ENCODE results near the gene JMJD7.

The JMJD7 gene

GRCh38 chr15:41801185-41801584 lies 26.7 kb upstream of the JMJD7 start:
- DNase-seq (ENCODE audit: low spot score), result no peak

DNA sequence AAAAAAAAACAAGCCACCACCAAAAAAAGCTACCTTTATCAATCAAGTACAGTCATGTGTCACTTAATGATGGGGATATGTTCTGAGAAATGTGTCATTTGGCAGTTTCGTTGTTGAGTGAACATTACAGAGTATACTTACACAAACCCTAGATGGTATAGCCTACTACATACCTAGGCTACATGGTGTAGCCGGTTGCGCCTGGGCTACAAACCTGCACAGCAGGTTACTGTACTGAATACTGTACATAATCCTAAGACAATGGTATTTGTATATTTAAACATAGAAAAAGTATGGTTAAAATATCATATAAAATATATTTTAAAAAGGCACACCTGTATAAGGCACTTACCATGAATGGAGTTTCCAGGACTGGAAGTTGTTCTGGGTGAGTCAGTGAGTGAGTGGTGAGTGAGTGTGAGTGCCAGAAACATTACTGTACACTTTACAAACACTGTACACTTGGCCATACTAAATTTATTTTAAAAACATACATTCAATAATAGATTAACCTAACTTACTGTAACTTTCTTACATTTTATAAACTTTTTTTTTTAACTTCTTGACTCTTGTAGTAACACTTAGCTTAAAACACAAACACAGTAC lies 25.9 kb upstream of the JMJD7 start:
- no peak for DNase-seq (ENCODE audit: low spot score)

DNA sequence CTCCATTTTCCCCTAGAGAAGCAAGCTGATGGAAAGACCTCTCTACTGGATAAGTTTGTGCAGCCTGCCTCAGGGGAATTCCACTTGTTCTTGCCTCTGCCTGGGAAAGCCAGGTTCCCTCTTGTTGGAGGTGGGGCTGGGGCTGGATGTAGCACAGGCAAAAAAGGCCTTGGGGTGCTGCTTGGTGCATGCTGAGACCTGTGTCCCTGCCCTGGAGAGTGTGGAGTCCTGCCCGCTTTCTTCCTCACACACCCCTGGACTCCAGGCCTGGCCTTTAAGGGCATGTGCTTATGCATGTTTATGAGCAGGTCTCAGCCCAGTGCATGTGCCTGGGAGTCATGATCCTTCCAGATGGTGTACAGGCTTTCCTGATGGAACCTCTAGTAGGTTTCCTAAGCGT lies 23.5 kb upstream of the JMJD7 start:
- no peak for DNase-seq (ENCODE audit: low spot score)

DNA sequence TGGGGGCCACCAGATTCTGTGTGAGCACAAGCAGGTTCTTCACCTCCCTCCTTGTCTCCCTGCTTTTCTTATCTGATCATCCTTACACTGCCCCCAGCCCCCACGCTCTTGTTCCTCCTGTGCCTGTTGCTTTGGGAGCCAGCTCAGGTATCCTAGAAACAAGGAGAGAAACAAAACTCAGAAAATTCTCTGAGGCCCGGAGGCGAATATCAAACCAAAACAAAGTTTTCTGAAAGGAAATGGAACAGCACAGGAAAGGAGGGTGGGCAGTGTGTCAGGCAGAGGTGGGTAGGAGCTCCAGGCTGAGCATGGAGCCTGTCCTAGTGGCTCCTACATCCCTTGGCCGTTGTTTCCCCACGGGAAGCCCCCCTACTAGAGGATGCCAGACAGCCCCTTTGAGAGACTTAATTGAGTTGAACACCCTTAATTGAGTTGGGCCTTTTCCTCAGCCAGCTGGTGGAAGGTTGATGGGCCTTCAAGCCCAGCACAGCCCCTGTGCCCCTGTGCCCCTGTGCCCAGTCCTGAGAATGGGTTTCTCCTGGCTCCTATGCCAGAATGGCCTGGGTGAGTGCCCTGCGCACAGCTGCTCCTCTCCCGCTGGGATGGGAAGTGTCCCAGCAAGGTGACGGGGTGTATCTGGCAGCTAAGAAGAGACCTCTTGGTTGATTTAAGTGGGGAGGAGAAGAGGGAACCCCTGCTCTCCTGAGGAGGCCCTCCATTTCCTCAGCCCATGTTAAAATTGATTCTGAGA lies 22.8 kb upstream of the JMJD7 start:
- DNase-seq (ENCODE audit: low spot score), result no peak

DNA sequence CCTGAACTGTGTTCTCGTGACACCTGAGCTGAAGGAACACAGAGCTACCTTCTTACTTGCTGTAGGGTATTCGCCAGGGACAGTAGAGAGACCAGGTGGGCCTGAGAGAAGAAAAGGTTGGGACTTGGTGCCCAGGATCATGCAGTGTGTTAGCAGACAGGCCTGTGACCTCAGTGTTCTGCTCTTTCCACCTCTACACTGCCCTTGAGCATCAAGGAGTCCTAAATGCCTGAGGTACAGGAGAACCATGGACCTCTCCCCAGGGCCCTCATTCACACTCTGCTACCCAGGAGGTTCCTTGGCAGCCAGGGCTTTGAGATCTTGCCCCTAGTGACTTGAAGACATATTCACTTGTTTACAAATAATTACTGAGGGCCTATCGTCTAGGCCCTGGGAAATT lies 22.2 kb upstream of the JMJD7 start:
- DNase-seq (ENCODE audit: low spot score), result no peak

DNA sequence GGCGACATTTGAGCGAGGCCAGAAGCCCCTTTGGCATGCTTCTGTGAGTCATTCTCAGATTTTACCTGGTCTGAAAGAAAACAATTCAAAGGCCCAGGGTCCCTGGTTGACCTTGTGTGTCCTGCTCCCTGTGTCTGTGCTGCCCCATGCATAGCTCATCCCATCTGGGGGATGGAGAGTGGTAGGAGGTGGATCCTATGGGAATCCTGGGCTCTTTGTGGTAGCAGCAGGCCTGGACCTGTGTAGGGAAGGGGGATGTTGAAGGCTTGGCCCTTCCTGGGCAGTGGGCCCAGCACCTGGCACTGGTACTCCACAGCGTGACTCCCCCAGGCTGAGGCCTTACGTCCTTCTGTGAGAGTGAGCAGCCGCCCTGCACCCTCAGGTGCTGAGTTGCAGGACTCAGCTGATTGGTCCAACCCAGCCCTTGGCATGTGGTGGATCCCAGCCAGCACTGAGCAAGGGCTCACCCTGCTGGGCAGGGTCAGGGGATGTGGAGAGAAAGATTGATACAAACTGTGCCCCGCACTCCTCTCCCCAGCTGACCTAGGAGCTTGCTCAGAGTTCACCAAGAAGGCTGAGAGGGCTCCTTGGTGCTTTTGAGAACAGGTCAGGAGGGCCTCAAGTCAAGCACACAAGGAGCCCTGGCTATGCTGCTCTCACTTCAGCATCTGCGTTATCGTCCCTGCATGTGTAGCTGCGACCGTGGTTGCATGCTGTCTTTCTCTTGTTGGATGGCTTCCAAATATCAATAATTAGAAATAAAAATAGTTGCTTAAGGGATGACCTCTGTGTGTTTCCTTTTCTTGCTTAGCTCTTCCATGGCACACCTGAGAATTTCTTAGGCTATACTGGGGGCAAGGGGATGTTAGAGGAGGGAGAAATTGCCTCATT lies 21.4 kb upstream of the JMJD7 start:
- DNase-seq (ENCODE audit: low spot score), result no peak

GRCh38 chr15:41809121-41809520 lies 18.8 kb upstream of the JMJD7 start:
- DNase-seq (ENCODE audit: low spot score), result no peak

DNA sequence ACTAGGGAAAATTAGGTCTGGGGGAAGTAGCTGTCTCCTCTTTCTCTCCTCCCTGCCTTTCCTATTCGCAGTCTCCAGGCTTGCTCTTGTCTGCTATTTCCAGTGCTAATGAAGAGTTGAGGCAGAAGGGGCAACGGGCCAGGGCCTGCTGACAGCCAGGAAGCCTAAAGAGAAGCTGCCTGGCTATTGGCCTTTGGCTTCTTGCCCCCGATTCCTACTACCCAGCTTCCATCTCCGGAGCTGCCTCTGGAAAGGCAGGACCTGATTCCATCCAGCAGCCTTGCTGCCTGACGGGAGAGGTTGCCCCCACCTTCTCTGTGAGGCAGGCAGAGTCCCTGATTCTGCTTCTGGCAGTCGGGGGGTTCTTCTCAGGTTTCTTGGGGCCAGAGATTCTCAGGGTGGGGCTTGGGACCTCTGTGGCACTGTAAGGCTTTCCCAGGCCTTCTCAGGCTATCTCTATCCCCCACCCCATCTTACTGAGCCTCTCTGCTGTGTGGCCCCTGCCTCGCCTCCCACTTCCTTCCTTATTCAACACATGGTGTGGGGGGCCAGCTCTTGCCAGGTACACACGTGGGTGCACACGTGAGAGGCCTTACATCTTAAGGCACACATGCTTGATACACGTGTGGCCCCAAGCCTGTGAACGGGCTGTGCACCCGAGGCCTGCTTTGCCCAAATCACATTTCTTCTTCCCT lies 18.2 kb upstream of the JMJD7 start:
- no peak for DNase-seq (ENCODE audit: low spot score)

- DNase-seq (ENCODE audit: low spot score), result no peak
Measured at GRCh38 chr15:41810651-41811431, 17.1 kb upstream of the JMJD7 start.

DNA sequence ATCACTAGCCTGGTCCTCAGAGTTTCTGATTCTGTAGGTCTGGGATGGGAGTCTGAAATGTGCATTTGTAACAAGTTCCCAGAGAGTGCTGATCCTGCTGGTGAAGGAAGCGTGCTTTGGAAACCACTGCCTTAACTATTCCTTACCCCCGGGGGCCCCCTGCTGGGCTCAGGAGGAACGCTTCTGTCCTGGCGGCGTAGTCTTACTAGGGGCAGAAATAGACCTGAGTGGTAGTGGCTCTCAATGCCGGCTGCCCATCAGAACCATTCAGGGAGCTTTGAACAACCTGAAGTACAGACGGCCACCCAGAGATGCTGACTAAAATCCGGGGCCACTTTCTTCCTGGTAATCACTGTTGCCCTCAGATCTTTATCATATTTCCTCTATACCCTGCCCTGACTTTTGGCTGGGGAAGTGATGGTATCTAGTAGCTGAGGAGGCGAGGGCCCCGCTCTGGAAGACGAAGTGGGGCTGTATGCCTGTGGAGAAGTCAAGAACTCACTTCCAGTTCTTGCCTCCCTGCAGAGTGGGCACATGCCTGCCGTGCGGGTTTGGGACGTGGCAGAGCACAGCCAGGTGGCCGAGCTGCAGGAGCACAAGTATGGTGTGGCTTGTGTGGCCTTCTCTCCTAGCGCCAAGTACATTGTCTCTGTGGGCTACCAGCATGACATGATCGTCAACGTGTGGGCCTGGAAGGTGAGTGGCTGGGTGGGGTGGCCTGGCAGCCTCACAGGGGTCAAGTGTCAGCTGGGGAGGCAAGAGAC lies 16.3 kb upstream of the JMJD7 start:
- peak; percentile 89 for DNase-seq (ENCODE audit: low spot score)

DNA sequence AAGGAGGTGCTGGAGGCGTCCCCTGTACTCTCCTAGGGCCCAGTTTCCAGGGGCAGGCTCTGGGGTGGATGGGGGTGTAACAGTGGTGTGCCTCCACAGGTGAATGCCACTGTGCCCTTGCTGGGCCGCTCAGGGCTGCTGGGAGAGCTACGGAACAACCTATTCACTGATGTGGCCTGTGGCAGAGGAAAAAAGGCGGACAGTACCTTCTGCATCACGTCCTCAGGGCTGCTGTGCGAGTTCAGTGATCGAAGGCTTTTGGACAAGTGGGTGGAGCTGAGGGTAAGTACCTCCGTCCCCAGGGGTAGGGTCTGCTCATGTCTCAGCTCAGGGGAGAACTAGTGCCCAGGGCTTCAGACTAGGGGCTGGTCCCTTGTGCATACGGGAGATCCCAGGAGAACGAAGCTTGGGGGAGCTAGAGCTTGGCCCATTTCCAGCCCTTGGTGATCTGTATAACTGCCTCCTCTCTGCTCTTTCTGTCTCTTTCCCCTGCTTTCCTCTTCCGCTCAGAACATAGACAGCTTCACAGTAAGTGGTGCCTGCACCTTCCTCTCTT lies 15.0 kb upstream of the JMJD7 start:
- DNase-seq (ENCODE audit: low spot score), result no peak

GRCh38 chr15:41813426-41813825 lies 14.5 kb upstream of the JMJD7 start:
- no peak for DNase-seq (ENCODE audit: low spot score)

- DNase-seq (ENCODE audit: low spot score), result no peak
Measured at GRCh38 chr15:41814534-41814933, 13.4 kb upstream of the JMJD7 start.

GRCh38 chr15:41816788-41817187 lies 11.1 kb upstream of the JMJD7 start:
- DNase-seq (ENCODE audit: low spot score), result no peak

DNA sequence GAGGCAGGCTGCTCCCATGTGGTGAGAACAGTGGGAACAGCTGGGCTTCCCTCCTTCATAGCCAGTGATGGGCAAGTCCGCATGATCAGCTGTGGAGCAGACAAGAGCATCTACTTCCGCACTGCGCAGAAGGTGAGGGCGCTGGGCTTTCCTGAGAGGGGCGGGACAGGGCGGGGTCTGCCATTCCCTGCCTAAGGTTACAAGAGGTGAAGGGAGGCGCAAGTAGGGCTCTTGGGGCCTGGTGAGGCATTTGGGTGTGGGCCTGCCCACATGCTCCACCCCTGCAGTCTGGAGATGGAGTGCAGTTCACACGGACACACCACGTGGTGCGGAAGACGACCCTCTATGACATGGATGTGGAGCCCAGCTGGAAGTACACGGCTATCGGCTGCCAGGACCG lies 10.6 kb upstream of the JMJD7 start:
- DNase-seq (ENCODE audit: low spot score), result no peak

- DNase-seq (ENCODE audit: low spot score), result no peak
Measured at GRCh38 chr15:41817781-41818180, 10.1 kb upstream of the JMJD7 start.

- no peak for DNase-seq (ENCODE audit: low spot score)
Measured at GRCh38 chr15:41819455-41820050, 8.3 kb upstream of the JMJD7 start.

DNA sequence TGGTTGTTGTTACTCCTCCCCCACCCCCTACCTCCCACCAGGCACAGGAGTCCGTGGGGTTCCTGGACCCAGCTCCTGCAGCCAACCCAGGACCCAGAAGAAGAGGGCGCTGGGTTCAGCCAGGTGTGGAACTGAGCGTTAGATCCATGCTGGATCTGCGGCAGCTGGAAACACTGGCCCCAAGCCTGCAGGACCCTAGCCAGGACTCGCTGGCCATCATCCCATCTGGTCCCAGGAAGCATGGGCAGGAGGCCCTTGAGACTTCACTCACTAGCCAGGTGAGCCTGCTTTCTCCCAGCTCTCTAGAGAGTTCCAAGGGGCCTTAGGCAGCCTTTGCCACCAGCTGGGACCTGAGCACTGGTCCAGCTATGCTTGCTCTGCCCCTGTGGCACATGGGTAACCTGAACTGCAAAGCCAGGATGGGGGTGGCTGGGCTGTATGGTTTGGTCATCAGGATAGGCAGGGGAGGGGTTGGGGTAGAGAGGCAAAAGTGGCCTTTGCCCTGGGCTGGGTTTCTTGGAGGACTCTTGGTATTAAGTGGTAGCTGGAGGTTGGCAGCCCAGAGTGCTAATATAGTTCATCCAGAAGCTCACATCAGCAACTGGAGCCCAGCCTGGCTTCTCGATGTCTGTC lies 7.0 kb upstream of the JMJD7 start:
- DNase-seq (ENCODE audit: low spot score), result no peak

DNA sequence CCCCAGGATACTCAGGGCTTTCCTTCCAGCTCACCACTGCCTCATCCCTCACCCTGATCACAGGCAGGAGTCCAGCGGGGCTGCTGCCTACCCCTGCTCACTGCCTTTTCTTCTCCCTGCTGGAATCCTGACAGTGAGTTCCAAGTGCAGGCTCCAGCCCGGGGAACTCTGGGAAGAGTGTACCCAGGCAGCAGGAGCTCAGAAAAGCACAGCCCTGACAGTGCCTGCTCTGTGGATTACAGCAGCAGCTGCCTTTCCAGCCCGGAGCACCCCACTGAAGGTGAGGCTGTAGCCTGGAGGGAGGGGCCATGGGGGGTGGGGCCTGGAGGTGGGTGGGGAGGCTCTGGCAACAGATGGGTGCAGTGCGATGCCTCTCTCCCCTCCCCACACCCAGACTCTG lies 6.1 kb upstream of the JMJD7 start:
- DNase-seq (ENCODE audit: low spot score), result no peak

DNA sequence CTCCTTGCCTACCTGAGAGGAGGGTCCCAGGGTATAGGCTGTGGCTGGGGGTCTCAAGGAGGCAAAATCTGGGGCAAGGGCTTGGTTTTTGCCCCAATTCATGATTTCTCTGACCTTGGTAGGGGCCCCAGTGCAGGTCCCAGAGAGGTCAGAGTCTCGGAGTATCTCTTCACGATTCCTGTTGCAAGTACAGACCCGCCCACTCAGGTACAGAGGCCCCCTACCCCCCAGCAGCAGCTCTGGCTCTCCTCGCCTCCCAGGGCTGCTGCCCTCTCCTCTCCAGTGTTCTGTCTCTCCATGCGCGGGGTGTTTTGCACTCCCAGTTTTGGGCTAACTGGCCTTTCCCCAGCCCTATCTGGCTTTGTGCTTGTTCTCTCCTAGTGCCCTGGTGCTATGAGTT lies 5.4 kb upstream of the JMJD7 start:
- DNase-seq (ENCODE audit: low spot score), result no peak

Data from pons (tissue), 1 donor.